ENCODE data around the gene SERAC1. TPM values are rescaled to one million over a fixed set of nuclear protein-coding genes. Genes with fewer than 3 reads are reported as not detected.

Gene SERAC1
- total and polyA plus RNA-seq, 2 of the 4 experiments (the other 2 are of a cell fraction): 7.7 to 15.6 TPM

GRCh38 chr6:158121335-158121734 lies 46.7 kb downstream of the SERAC1 start:
- no peak overlapping the region for H3K23ac ChIP-seq (ENCODE audit: low read depth, low read length)
- no peaks in the 10 kb centered on the region for H3K4me1 ChIP-seq (ENCODE audit: control insufficient read depth, insufficient read depth, low read length)
- no peak overlapping the region for H3K9ac ChIP-seq (ENCODE audit: low read depth, low read length)
- H4K20me1 ChIP-seq (ENCODE audit: insufficient read depth, low read length): no peaks in the 10 kb centered on the region
- no peaks in the 10 kb centered on the region for H3K27me3 ChIP-seq (ENCODE audit: control insufficient read depth, insufficient read depth, low read length)
- no peak overlapping the region for H3K14ac ChIP-seq (replicated peaks; ENCODE audit: low read depth, low read length)
- H2AK5ac ChIP-seq (ENCODE audit: low read depth, low read length): no peak overlapping the region
- H2AFZ ChIP-seq (replicated peaks; ENCODE audit: low read length, poor library complexity): no peak overlapping the region
- H3K4me3 ChIP-seq (ENCODE audit: insufficient read depth, low read depth, low read length): no peak overlapping the region
- no peak for ATAC-seq (ENCODE audit: low read depth)
- no peak overlapping the region for H2BK120ac ChIP-seq (ENCODE audit: low read depth, low read length)
- dilution Hi-C loops (cut with HindIII; ENCODE audit: low sequenced_read_pairs, unreplicated experiment): no loop called here
- no peak overlapping the region for H2BK15ac ChIP-seq (ENCODE audit: low read depth, low read length)
- H3K9me1 ChIP-seq (ENCODE audit: insufficient read depth, low read length): peaks cover 4% of the 10 kb centered on the region; the same call in 1 of the 2 replicates
- TF ChIP-seq SMC3 (IDR thresholded peaks at IDR 0.05; ENCODE audit: low read depth, low read length) (no peak), NFE2L2 (IDR thresholded peaks at IDR 0.05; ENCODE audit: low read depth, low read length) (0 out of 2 replicates have a peak, but pooled peaks have one; percentile 25), MAFK (IDR thresholded peaks at IDR 0.05; ENCODE audit: low read depth, low read length) (no peak), MAZ (IDR thresholded peaks at IDR 0.05; ENCODE audit: borderline replicate concordance, low read depth, low read length) (no peak)
- no peak overlapping the region for H2BK5ac ChIP-seq (ENCODE audit: low read depth, low read length, poor library complexity, severe bottlenecking)
- no peaks in the 10 kb centered on the region for H3K79me1 ChIP-seq (ENCODE audit: low read depth in 1 of 2, low read length in 2 of 2)
- H3K56ac ChIP-seq (ENCODE audit: extremely low read depth, insufficient read depth, low read length): no peak overlapping the region
- H2BK20ac ChIP-seq (ENCODE audit: low read depth, low read length): no peak overlapping the region
- BruUV-seq (replicated peaks): no TSS peak
- no peak overlapping the region for H2AK9ac ChIP-seq (replicated peaks; ENCODE audit: low read depth, low read length, poor library complexity)
- CTCF ChIA-PET: no interaction called here
- POLR2A ChIA-PET (ENCODE audit: unreplicated experiment): no interaction called here
- H3K4me2 ChIP-seq (ENCODE audit: low read depth, low read length): no peak overlapping the region
- in situ Hi-C loops (cut with MboI; ENCODE audit: low sequenced_read_pairs): no loop called here
- no peak overlapping the region for H3K18ac ChIP-seq (ENCODE audit: low read depth, low read length)
- H3K4ac ChIP-seq (ENCODE audit: low read depth, low read length): no peak overlapping the region
- H3K9me3 ChIP-seq (ENCODE audit: control insufficient read depth, insufficient read depth, low read length): no peaks in the 10 kb centered on the region
- H3K36me3 ChIP-seq (ENCODE audit: control insufficient read depth, insufficient read depth, low read length): peaks cover 10% of the 10 kb centered on the region
- no peak overlapping the region for H3K27ac ChIP-seq (ENCODE audit: insufficient read depth, low read length)
- WGBS, 2 experiments (ENCODE audit: extremely low coverage in 2 of 2, insufficient read length in 1 of 2): no CpG with 5 or more reads among the region's 3 CpGs
- no peak overlapping the region for H4K5ac ChIP-seq (ENCODE audit: low read depth, low read length)
- H4K91ac ChIP-seq (ENCODE audit: insufficient read depth, low read depth, low read length): no peak overlapping the region
- intact Hi-C loops (cut with micrococcal nuclease): no loop called here
- H4K8ac ChIP-seq (ENCODE audit: low read depth in 2 of 2, low read length in 2 of 2): no peak overlapping the region
- no peak for DNase-seq

Data from IMR-90 (cell line).